Iris pigment epithelial cell (primary cell): Measurements from ENCODE around the gene PRKD3.

ENCODE experiments used
- DNase-seq: peaks from one replicate; pipeline ENCODE4 v3.0.0-alpha.2; 2011; ENCODE audit warnings: low read depth

PRKD3 gene

DNA sequence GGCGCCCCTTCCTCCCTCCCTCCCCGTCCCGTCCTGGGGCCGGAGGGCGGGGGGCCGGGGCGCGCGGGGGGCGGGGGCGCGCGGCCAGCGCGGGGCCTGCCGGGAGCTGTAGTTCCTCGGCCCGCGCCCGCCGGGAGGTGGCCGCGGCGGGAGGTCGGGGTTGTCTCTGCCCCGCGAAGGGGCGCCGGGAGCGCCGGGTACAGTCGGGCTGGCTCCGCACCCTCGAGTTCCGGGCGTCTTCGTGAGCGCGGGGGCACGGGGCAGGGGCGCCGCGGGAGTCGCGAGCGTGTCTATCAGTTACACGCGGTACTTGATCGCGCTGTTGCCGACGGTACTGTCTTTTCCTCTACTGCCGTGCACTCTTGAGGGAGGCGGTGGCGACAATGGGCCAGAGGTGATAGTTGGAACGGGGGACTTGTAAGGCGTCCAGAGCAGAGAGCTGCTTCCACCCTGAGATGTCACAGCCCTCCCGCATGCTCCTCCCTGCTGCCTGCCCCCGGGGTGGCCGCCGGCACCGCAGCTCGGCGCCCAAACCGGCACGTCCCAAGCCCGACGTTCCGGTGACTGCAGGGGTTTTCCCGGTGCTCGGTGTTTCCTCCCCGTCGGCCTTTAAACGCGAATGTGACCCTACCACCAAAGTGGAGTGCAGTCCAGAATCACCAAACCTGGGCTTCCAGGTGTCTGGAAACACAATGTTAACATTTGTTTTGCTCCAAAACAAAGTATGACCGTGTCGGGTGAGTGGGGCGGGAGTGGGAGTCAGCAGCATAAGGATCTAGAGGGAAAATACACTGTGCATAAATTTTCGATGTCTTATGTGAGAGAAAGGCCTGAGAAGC, at the start of gene PRKD3:
PRKD3 (minus strand) TSS at position 48 of the 839 bp plus-strand sequence. CDS start 8,309 bp downstream, outside the sequence.
- DNase-seq, result peak; percentile 45

DNA sequence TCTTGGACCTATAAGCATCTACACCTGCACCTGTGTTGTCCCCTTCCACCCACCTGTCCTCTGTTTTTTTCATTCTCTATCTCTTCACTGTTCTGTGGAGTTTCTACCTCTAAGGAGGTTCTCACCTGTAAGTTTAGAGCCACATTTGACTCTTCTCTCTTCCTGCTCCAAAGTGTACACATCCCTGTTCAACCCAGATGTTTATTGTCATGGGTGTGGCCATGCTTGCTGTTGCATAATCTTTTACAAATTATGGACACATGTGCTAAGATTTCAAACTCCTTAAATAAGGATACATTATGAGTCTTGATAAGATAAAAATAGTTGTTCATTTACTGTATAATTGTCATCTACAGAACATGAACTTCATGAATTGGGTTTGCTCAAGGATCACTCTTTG, 47.4 kb upstream of the PRKD3 start:
- DNase-seq, result no peak

DNA sequence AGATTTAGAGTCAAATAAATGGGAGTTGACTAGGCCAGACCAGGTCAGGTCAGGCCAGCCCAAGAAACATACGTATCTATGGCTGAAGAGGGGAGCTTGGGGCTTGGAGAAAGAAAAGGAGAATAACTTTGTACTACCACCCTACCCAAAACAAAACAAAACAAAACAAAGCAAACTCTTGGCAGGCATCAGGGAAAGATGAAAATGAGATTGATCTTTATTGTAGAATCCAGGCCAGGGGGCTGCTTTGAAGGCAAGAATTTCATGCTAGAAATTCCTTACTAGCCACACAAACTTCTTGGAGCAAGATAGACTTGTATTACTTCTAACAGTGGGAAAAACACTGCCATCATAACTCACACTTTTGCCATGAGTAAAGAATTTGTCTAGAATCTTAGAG, 46.0 kb upstream of the PRKD3 start:
- DNase-seq, result no peak

DNA sequence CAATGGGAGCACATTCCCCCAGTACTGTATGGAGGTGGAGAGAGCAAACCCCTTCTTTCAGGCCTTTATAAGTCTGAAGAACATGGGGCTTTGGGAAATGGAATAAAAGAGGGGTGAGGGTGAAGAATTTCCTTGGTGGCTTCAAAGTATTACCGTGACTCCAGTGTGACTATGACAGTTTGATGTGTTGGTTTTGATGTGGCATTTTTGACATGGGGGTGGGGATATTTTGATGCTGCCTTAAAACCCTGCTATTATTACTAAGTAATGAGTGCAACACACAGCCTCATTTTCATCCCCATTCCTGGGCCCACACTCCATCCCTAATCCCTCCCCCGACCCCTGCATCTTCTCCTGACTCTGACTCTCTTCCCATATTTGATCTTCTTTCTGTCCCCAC, 43.4 kb upstream of the PRKD3 start:
- DNase-seq, result no peak

DNA sequence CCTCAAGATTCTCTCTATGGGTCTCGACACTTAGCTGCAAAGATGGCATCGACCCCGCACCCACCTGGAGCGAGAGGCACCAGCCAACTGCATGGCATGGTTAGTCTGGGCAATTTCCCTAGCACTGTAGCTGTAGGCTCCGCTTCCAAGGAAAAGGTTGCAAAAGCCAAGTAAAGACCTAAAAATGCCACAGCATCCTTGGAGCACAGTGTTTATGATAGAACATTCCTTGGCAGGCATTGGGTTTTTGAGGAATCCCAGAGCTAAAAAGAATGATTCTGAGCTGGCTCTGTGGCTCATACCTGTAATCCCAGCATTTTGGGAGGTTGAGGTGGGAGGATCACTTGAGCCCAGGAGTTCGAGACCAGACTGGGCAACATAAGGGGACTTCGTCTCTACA, 42.7 kb upstream of the PRKD3 start:
- no peak for DNase-seq

- no peak for DNase-seq
Measured at GRCh38 chr2:37366773-37367172, 42.1 kb upstream of the PRKD3 start.

GRCh38 chr2:37365669-37366068, 41.0 kb upstream of the PRKD3 start:
- no peak for DNase-seq

GRCh38 chr2:37364351-37364750, 39.7 kb upstream of the PRKD3 start:
- no peak for DNase-seq

DNA sequence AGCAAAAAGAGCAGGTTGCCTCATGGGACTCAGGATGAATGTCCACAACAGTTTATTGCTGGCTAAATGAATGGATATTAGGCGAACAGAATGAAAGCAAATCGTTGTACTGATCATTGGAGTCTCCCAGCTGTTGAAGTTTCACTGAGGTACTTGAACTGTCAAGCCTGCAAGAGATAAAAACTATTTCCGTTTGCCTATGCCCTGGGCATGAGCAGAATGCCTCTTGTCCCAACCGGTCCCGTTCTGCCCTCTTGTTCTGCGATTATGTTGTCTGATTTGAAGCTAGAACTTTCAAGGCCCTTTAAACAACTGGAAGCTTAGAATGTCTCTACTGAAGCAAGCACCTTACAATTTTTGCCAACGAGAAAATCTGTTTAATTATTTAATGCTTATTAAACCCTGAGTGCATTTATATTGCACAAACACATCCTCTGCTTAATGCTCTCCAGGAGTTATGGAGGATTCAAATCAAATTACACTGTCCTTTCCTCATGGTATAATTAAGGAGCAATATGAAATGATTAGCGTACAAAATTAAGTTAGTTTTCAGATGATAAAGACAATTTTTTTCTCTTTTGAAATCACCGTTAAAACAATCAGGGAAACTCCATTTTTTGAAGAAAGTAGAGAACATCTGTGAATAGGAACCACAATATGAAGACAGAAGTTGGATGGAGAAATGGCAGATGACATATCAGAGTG, 37.5 kb upstream of the PRKD3 start:
- no peak for DNase-seq

DNA sequence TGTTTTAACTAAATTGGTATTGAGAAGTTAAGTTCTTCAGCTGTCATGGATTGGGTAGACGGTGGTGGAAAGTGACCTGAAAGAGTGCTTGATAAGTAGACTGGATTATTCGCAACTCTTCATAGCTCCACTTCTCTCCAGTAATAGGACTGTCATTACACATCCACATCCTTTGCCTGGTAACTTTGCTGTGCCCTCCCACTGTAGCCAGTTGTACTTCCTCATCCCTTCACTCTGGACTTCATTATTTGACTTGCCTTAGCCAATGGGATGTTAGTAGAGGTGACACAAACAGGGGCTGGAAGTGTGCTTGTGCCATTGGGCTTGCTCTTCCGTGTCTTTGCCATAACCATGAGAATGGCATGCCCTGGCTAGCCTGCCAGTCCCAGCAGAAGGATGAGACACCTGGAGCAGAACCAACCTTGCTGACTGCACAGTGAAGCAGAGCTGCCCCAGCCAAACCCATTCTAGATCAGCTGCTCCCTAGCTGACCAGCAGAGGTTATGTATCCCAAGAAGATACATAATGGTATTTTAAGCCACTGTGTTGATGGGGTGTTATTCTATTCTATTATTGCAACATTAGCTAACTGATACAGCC, 36.7 kb upstream of the PRKD3 start:
- DNase-seq, result no peak

- no peak for DNase-seq
Measured at GRCh38 chr2:37358466-37358865, 33.8 kb upstream of the PRKD3 start.

GRCh38 chr2:37357530-37357929, 32.9 kb upstream of the PRKD3 start:
- DNase-seq, result no peak

DNA sequence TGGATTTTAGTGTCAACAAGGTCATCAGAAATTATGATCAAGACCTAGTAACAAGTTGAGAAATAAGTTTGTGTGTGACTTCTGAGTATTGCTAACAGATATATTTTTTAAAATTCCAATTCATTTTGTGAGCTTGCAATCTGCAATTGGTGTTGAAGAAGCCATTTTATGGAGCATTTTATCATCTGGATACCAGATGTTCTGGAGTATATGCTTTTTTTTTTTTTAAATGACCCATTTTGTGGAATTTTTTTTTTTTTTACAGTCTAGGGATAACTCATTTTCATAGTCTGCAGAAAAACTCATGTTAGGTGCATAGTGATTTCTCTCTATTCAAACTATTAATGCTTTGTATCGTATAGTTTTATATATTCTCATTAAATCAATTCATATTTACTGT, 32.4 kb upstream of the PRKD3 start:
- no peak for DNase-seq

DNA sequence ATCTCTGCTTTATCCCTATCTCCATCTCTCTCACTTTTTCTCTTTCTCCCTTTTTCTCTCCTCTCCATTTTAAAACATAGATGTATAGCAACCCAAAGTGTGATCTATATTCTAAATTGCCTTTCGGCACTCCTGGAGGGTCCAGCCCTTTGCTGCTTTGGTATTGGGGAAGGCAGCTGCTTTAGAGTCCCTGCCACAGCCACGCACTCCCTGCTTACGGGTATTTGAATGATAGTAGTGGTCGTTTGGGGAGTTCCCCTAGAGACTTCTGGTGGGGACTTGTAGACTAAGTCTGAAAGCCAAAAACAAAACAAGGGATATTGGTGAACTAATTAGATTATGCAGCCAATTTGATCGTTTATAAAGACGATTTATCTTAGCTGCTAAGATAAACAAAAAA, 31.7 kb upstream of the PRKD3 start:
- no peak for DNase-seq

GRCh38 chr2:37355735-37356134, 31.1 kb upstream of the PRKD3 start:
- DNase-seq, result no peak

- no peak for DNase-seq
Measured at GRCh38 chr2:37354531-37354930, 29.9 kb upstream of the PRKD3 start.

DNA sequence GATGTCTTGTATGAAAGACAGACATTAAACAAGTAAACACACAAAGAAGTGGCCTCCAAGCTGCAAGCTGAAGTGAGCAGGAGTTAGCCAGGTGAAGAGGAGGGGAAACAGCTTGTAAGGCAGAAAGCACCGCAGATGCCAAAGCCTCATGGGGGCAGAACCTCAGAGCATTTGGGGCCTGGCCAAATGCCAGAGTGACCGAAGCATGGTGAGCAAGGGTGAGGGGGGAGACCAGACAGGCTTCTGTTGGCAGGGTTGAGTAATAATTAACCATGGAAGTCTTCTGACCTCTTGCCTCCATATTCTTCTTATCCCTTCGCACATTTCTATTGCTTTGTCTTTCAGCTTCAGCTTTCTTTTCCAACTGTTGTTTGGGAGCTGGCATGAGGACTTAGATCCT, 25.4 kb upstream of the PRKD3 start:
- DNase-seq, result no peak

DNA sequence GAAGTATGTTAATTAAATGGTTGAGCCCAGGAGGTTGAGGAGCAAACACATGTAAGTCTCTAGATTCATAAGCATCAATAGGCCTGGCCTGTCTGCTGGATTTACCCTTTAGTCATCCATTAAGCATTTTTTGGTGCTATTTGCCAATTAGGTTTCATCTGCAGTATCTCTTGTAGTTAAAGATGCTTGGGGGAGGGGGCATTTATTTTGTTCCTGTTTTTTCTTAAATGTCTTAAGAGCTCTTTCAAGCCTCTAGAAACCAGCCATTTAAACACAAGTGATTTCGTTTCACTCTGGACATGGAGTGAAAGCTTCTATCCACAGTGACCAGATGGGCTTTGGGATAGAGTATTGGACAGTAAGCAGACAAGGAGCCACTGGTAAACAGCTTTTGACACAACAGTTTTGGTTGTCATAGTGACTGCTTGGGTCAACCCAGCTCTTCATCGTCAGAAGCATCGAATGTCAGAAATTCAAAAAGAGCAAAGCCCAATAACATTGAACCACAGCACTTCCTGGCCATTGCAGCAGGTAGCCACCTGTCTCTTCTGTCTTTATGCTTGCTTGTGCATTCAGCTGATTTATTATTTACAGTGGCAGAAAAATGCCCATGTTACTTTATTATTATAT, 24.7 kb upstream of the PRKD3 start:
- no peak for DNase-seq

DNA sequence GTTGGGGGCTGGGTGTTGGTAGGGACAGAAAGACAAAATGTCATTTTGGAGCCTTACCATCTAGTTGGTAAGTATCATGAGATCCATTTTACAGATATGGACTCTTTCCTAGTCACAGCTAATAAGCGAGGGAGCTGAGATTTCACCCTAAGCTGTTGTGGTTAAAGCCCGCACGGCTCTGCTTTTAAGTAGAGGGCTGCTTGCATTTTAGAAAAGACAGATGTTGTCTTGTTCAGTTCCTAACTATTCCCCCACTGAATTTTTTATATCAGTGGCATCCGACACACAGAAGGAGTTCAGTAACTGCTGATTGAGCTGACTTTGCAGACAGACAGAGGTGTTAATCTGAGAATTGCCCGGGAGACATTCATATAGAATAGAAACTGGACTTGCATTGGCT, 23.5 kb upstream of the PRKD3 start:
- no peak for DNase-seq

DNA sequence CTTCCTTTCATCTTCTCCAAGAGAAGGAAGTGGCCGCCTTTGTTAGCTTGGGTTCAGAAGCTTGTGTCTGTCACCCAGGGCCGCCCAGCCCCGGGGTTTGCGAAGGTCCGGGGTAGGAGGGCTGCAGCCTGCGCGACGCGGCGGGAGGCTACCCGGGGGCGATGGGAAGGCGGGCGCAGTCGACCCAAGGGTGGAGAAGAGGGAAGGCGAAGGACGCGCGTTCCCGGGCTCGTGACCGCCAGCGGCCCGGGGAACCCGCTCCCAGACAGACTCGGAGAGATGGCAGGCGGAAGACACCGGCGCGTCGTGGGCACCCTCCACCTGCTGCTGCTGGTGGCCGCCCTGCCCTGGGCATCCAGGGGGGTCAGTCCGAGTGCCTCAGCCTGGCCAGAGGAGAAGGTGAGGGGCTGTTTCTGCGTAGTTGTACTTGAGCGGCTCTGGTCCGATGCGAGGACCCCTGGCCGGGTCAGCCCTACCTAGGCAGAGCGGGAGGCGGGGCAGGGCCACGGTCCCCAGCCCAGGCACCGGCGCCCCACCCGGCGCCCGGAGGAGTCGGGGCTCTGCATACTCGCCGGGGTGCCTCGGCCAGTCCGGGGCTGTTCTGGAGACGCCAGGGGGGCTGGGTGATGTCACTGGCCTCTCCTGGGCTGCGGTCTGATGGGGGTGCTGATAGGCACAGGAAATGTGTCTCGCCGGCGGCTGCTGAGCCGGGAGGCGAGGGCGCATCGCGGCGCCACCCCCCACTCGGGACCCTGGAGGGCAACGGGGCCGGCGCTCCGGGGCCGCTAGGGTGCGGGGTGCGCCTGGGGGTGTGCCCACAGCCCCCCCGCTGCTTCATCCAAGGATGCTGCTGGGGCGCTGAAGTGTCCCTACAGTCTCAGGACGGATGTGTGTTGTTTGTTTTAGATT, 20.1 kb upstream of the PRKD3 start, which contains the start of gene QPCT:
QPCT (plus strand) TSS at position 178 of the 909 bp plus-strand sequence; CDS start at position 280, 102 bp downstream.
- DNase-seq, result peak; percentile 60
